ENCODE results near the gene TMED6. TPM values are rescaled to one million over a fixed set of nuclear protein-coding genes. Genes with fewer than 3 reads are reported as not detected.

Gene TMED6
- total RNA-seq, 2 experiments from 2014 or later, result 1.5 to 2.1 TPM

GRCh38 chr16:69316595-69317034 is 35.0 kb downstream of the TMED6 start:
- peaks cover 72% of the 10 kb centered on the region for H3K36me3 Mint-ChIP-seq (ENCODE audit: low read depth)
- CTCF ChIA-PET, result no interaction called here

DNA sequence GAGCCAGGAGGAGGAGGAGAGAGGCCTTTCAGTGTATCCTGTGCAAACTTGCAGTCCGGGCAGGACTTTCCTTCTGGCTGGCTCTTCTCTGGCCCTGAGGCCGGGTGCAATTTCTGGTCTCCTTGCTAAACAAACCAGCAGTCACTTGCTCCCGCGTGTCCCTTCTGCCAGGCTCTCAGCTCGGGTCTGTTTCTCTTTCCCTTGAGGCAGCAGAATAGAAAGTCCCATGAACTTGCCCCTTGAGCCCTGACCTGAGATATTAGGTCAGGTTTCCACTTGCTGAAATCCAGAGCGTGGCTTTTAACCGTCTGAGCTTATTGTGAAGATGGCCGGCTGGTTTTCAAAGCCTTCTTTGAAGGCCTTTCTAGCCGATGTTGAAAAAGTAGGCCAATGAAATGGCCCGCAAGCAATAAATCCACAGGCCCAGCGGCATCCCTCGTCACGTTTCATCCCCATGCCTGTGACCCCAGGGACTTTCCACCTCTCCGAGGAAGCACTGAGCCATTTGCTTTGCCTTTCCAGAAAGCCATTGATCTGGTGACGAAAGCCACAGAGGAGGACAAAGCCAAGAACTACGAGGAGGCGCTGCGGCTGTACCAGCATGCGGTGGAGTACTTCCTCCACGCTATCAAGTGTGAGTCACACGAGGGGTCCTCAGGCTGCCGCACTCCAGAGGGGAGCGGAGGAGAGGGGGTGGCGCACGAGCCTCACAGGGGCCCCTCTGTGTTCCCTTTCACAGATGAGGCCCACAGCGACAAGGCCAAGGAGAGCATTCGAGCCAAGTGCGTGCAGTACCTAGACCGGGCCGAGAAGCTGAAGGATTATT is 35.9 kb downstream of the TMED6 start:
- ChIA-PET CTCF (no interaction called here), POLR2A (interaction anchor here (2.3 kb wide), 1 partner anchor 14 kb away, joined by 8 read pairs; the partner anchor contains the start of gene PDF)
- TF ChIP-seq, protein P1, sequence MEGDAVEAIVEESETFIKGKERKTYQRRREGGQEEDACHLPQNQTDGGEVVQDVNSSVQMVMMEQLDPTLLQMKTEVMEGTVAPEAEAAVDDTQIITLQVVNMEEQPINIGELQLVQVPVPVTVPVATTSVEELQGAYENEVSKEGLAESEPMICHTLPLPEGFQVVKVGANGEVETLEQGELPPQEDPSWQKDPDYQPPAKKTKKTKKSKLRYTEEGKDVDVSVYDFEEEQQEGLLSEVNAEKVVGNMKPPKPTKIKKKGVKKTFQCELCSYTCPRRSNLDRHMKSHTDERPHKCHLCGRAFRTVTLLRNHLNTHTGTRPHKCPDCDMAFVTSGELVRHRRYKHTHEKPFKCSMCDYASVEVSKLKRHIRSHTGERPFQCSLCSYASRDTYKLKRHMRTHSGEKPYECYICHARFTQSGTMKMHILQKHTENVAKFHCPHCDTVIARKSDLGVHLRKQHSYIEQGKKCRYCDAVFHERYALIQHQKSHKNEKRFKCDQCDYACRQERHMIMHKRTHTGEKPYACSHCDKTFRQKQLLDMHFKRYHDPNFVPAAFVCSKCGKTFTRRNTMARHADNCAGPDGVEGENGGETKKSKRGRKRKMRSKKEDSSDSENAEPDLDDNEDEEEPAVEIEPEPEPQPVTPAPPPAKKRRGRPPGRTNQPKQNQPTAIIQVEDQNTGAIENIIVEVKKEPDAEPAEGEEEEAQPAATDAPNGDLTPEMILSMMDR (IDR thresholded peaks at IDR 0.05), result no peak
- Mint-ChIP-seq H3K27me3 (no peaks in the 10 kb centered on the region), H3K4me1 (ENCODE audit: low read depth) (peaks cover 29% of the 10 kb centered on the region), H3K27ac (peak overlapping the region; percentile 33), H3K4me3 (no peak overlapping the region), H3K36me3 (ENCODE audit: low read depth) (peaks cover 62% of the 10 kb centered on the region), H3K9me3 (no peaks in the 10 kb centered on the region)
- Histone ChIP-seq H3K36me3 (ENCODE audit: insufficient read depth, low read length) (peaks cover 69% of the 10 kb centered on the region), H3K4me1 (ENCODE audit: insufficient read depth, low read length) (peaks cover 31% of the 10 kb centered on the region), H3K9me3 (ENCODE audit: control insufficient read depth in 1 of 2, insufficient read depth in 1 of 2, low read length in 2 of 2) (no peaks in the 10 kb centered on the region), H3K27me3 (ENCODE audit: control insufficient read depth in 1 of 2, insufficient read depth in 2 of 2, low read length in 2 of 2) (no peaks in the 10 kb centered on the region), H3K27ac (ENCODE audit: low read depth in 1 of 2, low read length in 2 of 2) (peak overlapping the region in 1 of 2 donors; percentile 13), H3K4me3 (ENCODE audit: low read length) (no peak overlapping the region)
- no peak for DNase-seq
- intact Hi-C loops (cut with DNase I, micrococcal nuclease), result no loop called here
- ATAC-seq (ENCODE audit: poor library complexity), result no peak

More at GRCh38 chr16:69316595-69317034, 35.0 kb downstream of the TMED6 start:
- Histone ChIP-seq H3K4me3 (ENCODE audit: low read length) (no peak overlapping the region), H3K36me3 (ENCODE audit: insufficient read depth, low read length) (peaks cover 78% of the 10 kb centered on the region), H3K27me3 (ENCODE audit: control insufficient read depth in 1 of 2, insufficient read depth in 2 of 2, low read length in 2 of 2) (no peaks in the 10 kb centered on the region), H3K4me1 (ENCODE audit: insufficient read depth, low read length) (peaks cover 30% of the 10 kb centered on the region), H3K9me3 (ENCODE audit: control insufficient read depth in 1 of 2, insufficient read depth in 1 of 2, low read length in 2 of 2) (no peaks in the 10 kb centered on the region), H3K27ac (ENCODE audit: low read depth in 1 of 2, low read length in 2 of 2) (no peak overlapping the region)
- intact Hi-C loops (cut with DNase I, micrococcal nuclease), result no loop called here
- H3K4me3 Mint-ChIP-seq, result no peak overlapping the region
- H3K4me1 Mint-ChIP-seq (ENCODE audit: low read depth), result peaks cover 26% of the 10 kb centered on the region
- ATAC-seq (ENCODE audit: poor library complexity), result no peak
- TF ChIP-seq, protein P1 (IDR thresholded peaks at IDR 0.05), result no peak
- no peak overlapping the region for H3K27ac Mint-ChIP-seq
- DNase-seq, result no peak
- H3K27me3 Mint-ChIP-seq, result no peaks in the 10 kb centered on the region
- H3K9me3 Mint-ChIP-seq, result no peaks in the 10 kb centered on the region
- POLR2A ChIA-PET, result interaction anchor here (2.3 kb wide), 1 partner anchor 13 kb away, joined by 8 read pairs; the partner anchor contains the start of gene PDF

DNA sequence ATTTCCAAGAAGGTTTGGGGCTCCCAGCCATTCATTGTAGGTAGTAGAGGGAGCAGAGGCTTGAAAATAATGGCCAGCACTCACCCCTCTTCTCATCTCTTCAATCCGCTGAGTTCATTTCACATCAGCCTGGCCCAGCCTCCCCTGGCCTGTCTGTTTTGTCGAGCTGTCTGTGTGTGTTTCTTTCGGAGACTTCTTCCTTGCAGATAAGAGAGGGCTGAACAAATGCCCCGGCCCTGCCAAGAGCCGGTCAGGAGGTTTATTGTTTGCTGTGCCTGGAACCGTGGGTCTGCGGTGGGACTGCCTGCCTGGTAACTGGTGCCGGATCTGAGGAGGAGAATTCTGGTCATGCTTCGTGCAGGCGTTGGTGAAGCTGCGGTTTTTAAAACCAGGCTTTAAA is 37.1 kb downstream of the TMED6 start:
- POLR2A ChIA-PET, result interaction anchor here (0.6 to 2.3 kb wide), 2 partner anchors 13 to 15 kb away, joined by 3 to 8 read pairs; partner anchors contain the start of gene PDF
- intact Hi-C loops (cut with DNase I, micrococcal nuclease), result loop anchor here in 1 of 2 experiments (5.0 kb wide), 1 partner anchor 113 kb away; no protein-coding TSS in a partner anchor
- no peaks in the 10 kb centered on the region for H3K27me3 Mint-ChIP-seq
- Histone ChIP-seq H3K4me3 (ENCODE audit: low read length) (no peak overlapping the region), H3K27me3 (ENCODE audit: control insufficient read depth in 1 of 2, insufficient read depth in 2 of 2, low read length in 2 of 2) (no peaks in the 10 kb centered on the region), H3K4me1 (ENCODE audit: insufficient read depth, low read length) (peaks cover 38% of the 10 kb centered on the region), H3K36me3 (ENCODE audit: insufficient read depth, low read length) (peaks cover 57% of the 10 kb centered on the region), H3K27ac (ENCODE audit: low read depth in 1 of 2, low read length in 2 of 2) (no peak overlapping the region), H3K9me3 (ENCODE audit: control insufficient read depth in 1 of 2, insufficient read depth in 1 of 2, low read length in 2 of 2) (no peaks in the 10 kb centered on the region)
- no peak for DNase-seq
- no peak overlapping the region for H3K27ac Mint-ChIP-seq
- CTCF ChIA-PET, result no interaction called here
- TF ChIP-seq, protein P1 (IDR thresholded peaks at IDR 0.05), result no peak
- peaks cover 57% of the 10 kb centered on the region for H3K36me3 Mint-ChIP-seq (ENCODE audit: low read depth)
- no peak for ATAC-seq (ENCODE audit: poor library complexity)
- peaks cover 34% of the 10 kb centered on the region for H3K4me1 Mint-ChIP-seq (ENCODE audit: low read depth)
- H3K4me3 Mint-ChIP-seq, result no peak overlapping the region
- H3K9me3 Mint-ChIP-seq, result no peaks in the 10 kb centered on the region
